Transverse colon (tissue), 4 donors: ENCODE data around the gene PPP2R2C. TPM values are rescaled to one million over a fixed set of nuclear protein-coding genes. Genes with fewer than 3 reads are reported as not detected.

Source experiments
- DNase-seq: peaks from one replicate; pipeline ENCODE4 v3.0.0-alpha.2; 2019
- H3K27ac ChIP-seq, 4 donors: fragments of 200-600 bp; sonication (generic); 2 replicates each; pipeline ENCODE4 v1.5.1; 2016 to 2018; ENCODE audit warnings: inconsistent platforms in 4 of 4
- H3K27me3 ChIP-seq: fragments of 200-600 bp; sonication (generic); 2 replicates; pipeline ENCODE4 v1.5.1; 2017; ENCODE audit warnings: inconsistent platforms
- H3K36me3 ChIP-seq, 4 donors: fragments of 200-600 bp; sonication (generic); 2 replicates each; pipeline ENCODE4 v1.5.1; 2017 to 2019; ENCODE audit warnings: inconsistent platforms in 4 of 4
- H3K4me1 ChIP-seq, 4 donors: fragments of 200-600 bp; sonication (generic); 2 replicates each; pipeline ENCODE4 v1.5.1; 2017 to 2020; ENCODE audit warnings: inconsistent platforms in 4 of 4
- H3K4me3 ChIP-seq, 4 donors: fragments of 200-600 bp; sonication (generic); 1 replicate in 1 of 4; 2 replicates in 3 of 4; pipeline versions ENCODE4 v1.5.1 to v1.6.1; 2017 to 2019; ENCODE audit warnings: inconsistent platforms in 4 of 4
- H3K9me3 ChIP-seq, 2 donors: fragments of 200-600 bp; sonication (generic); 2 replicates each; pipeline ENCODE4 v1.5.1; 2017 to 2019; ENCODE audit warnings: inconsistent platforms in 2 of 2
- EP300 ChIP-seq: sonication (generic); formaldehyde crosslinking; IDR thresholded peaks from one replicate; pipeline ENCODE4 v1.6.1; 2017; ENCODE audit warnings: antibody characterized with exemption, low read depth
- POLR2A ChIP-seq: fragments of 450-650 bp; IDR thresholded peaks from one replicate; pipeline ENCODE4 v1.6.1; 2016; ENCODE audit warnings: antibody characterized with exemption, mild to moderate bottlenecking, moderate library complexity
- POLR2AphosphoS5 ChIP-seq, 3 donors: sonication (generic); formaldehyde crosslinking; IDR thresholded peaks; one replicate each; pipeline ENCODE4 v1.6.1; 2016; ENCODE audit warnings: antibody characterized with exemption in 3 of 3
- WGBS, 2 donors: methylation state at CpG; one replicate each; pipeline ENCODE4 v1.1.5; 2018; ENCODE audit warnings: low coverage in 1 of 2; 5-methylcytosine and 5-hydroxymethylcytosine counted together
- in situ Hi-C, 4 donors: fragments of 200-750 bp; cut with MboI; loops; one replicate each; pipeline versions ENCODE4 v1.15.0 to v1.15.1; 2017; ENCODE audit warnings: low sequenced_read_pairs in 3 of 4, low pct_ligation_motif_present in 1 of 4, low pct_unique_long_range_greater_than_20kb in 1 of 4
- intact Hi-C: fragments of 100-400 bp; cut with DNase I; formaldehyde crosslinking; loops from one replicate; pipeline ENCODE4 v1.15.1; 2023; ENCODE audit warnings: low total_unique reads
- total RNA-seq, 4 donors: library from RNA; depleted of rRNA; stranded (reverse); fragments of >200 nt; gene quantifications; one replicate each; pipeline ENCODE4 v1.1.0, GENCODE V29; 2016
- TF ChIP-seq, protein P1 (sequence below), 5 experiments: fragments of 200-600 bp in 3 of 5; fragments of 450-650 bp in 2 of 5; sonication (generic) in 3 of 5; IDR thresholded peaks; 1 replicate in 2 of 5; 2 replicates in 3 of 5; pipeline ENCODE4 v1.5.1; 2016 to 2017; ENCODE audit warnings: antibody characterized with exemption in 5 of 5, inconsistent platforms in 3 of 5, mild to moderate bottlenecking in 2 of 5, moderate library complexity in 1 of 5

PPP2R2C gene
- total RNA-seq, 4 donors from 2014 or later = 0.27 to 8.8 (median 1.7) TPM

DNA sequence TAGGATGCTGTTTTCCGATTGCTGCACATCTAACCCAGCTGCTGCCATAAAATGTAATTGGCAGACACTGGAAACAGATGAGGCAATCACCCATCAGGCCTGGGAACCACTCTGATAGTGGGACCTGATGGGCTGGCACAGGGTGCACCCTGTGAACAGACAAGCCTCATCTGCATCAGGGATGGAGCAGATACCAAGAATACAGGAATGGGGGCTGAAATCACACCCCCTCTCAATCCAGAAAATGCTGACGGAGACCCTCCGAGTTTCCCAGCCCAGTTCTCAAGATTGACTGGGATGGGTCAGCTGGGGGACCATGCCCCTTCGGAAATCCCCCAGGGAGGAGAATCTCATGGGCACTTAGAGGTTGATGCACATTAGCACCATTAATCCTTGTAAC, 28.8 kb upstream of the PPP2R2C start:
- no peak for DNase-seq
- Histone ChIP-seq H3K27me3 (no peaks in the 10 kb centered on the region), H3K27ac (no peak overlapping the region), H3K4me3 (no peak overlapping the region), H3K36me3 (no peaks in the 10 kb centered on the region), H3K4me1 (no peaks in the 10 kb centered on the region), H3K9me3 (peaks cover 4 to 18% of the 10 kb centered on the region in 2 donors)
- intact Hi-C loops = no loop called here
- TF ChIP-seq EP300 (no peak), POLR2AphosphoS5 (IDR thresholded peaks at IDR 0.05) (no peak), POLR2A (no peak)
- TF ChIP-seq, protein P1, sequence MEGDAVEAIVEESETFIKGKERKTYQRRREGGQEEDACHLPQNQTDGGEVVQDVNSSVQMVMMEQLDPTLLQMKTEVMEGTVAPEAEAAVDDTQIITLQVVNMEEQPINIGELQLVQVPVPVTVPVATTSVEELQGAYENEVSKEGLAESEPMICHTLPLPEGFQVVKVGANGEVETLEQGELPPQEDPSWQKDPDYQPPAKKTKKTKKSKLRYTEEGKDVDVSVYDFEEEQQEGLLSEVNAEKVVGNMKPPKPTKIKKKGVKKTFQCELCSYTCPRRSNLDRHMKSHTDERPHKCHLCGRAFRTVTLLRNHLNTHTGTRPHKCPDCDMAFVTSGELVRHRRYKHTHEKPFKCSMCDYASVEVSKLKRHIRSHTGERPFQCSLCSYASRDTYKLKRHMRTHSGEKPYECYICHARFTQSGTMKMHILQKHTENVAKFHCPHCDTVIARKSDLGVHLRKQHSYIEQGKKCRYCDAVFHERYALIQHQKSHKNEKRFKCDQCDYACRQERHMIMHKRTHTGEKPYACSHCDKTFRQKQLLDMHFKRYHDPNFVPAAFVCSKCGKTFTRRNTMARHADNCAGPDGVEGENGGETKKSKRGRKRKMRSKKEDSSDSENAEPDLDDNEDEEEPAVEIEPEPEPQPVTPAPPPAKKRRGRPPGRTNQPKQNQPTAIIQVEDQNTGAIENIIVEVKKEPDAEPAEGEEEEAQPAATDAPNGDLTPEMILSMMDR (IDR thresholded peaks at IDR 0.05) = no peak
- 60 to 81% methylated on average over 1 to 4 of the region's 4 CpGs for WGBS, 2 donors
- in situ Hi-C loops = no loop called here

DNA sequence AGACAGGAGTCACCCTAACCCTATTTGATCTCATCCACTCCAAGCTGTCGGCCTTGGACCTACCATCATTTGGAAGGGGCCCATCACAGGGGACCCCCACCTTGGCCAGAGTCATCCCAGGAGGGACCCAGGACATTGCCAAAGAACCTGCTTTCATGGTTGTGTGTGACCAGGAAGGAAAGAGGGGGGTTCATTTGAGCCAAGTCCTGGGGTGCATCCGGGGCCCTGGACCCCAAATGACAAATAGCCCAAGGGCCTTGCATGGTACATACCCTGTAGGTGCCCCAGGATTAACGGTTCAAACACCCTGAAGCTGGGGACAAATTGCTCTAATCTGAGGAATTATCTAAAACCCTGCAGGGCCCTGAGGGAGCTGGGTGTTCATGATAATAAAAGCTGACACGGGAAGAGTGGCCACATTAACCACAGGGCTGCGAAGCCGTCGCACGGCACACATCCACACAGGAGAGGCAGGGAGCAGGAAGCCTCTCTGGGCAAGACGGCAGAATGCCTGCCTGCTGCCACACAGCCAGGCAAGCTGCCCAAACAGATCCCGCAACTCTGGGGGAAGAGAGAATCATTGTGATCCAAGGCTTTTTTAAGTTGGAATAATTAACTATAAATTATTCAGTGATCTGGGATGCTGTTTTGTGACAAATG, 28.2 kb upstream of the PPP2R2C start:
- H3K9me3 ChIP-seq = peaks cover 4 to 15% of the 10 kb centered on the region in 2 donors
- WGBS, 2 donors = 68% methylated on average over 10 of the region's 10 CpGs; no CpG with 5 or more reads in 1 of the 2 donors
- TF ChIP-seq EP300 (no peak), POLR2AphosphoS5 (IDR thresholded peaks at IDR 0.05) (no peak), POLR2A (no peak)
- TF ChIP-seq, protein P1 (IDR thresholded peaks at IDR 0.05) = no peak
- H3K36me3 ChIP-seq = no peaks in the 10 kb centered on the region
- DNase-seq = no peak
- intact Hi-C loops (no loop called here), in situ Hi-C loops (no loop called here)
- H3K4me3 ChIP-seq = no peak overlapping the region
- no peaks in the 10 kb centered on the region for H3K4me1 ChIP-seq
- H3K27me3 ChIP-seq = no peaks in the 10 kb centered on the region
- no peak overlapping the region for H3K27ac ChIP-seq

DNA sequence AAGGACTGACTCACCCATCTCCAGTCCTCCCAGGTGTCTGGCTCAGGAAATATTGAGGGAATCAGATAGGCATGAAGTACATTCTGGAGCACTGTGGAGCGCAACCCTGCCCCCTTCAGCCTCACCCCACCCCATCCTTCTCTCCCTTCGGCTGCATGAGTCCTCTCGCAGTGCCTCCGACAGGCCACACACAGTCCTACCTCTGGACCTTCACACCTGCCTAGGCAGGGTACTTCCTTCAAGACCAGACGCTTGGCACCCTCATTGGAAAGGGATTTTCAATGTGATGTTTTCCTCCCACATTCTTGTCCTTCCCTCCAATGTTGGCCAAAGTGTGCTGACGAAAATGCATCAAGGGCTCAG, 26.8 kb upstream of the PPP2R2C start:
- Histone ChIP-seq H3K27me3 (no peaks in the 10 kb centered on the region), H3K4me3 (no peak overlapping the region), H3K9me3 (peaks cover 2 to 4% of the 10 kb centered on the region in 2 donors), H3K4me1 (no peaks in the 10 kb centered on the region), H3K27ac (no peak overlapping the region), H3K36me3 (no peaks in the 10 kb centered on the region)
- intact Hi-C loops (no loop called here), in situ Hi-C loops (no loop called here)
- TF ChIP-seq, protein P1 (IDR thresholded peaks at IDR 0.05) = no peak
- TF ChIP-seq POLR2A (no peak), EP300 (no peak), POLR2AphosphoS5 (IDR thresholded peaks at IDR 0.05) (no peak)
- no peak for DNase-seq
- WGBS, 2 donors = 82% methylated on average over 6 of the region's 6 CpGs; no CpG with 5 or more reads in 1 of the 2 donors

DNA sequence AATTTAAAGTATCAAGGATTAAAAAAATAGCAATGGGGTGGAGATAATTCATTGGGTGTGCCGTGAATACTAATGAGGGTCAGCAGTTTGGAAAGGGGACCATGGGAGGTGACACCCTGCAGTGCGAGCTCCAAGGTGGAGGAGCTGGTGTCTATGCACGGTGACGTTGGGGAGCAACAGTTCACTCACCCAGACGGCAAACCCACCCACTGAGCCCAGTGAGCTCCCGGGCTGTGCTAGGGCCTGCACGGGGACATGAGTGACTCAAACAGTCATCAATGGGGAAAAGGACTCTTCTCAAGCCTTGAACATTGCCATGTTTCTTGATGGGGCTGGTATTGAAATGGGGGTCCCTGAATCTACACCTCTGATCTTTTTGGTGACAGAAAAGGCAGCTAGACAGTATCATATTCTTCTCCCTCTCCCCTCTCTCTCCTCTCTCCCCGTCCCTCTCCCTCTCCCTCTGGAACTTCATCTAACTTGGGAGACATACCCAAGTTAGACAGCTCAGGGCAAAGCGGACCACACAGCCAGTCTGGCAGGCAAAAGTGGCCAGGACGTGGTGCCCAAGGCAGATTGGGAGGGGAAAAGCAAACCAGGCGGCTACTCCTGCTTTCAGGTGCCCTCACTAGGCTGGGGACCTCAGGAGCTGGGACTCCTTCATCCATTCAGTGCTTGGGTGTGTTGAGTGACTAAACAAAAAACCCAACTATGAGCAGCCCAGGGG, 26.3 kb upstream of the PPP2R2C start:
- peaks cover 0 to 3% (median 0%) of the 10 kb centered on the region in 4 donors for H3K4me1 ChIP-seq
- H3K27me3 ChIP-seq = no peaks in the 10 kb centered on the region
- H3K36me3 ChIP-seq = no peaks in the 10 kb centered on the region
- 63 to 72% methylated on average over 2 to 11 of the region's 11 CpGs for WGBS, 2 donors
- H3K4me3 ChIP-seq = no peak overlapping the region
- H3K27ac ChIP-seq = no peak overlapping the region
- intact Hi-C loops = no loop called here
- TF ChIP-seq, protein P1 (IDR thresholded peaks at IDR 0.05) = no peak
- TF ChIP-seq EP300 = no peak
- no peak for TF ChIP-seq POLR2AphosphoS5 (IDR thresholded peaks at IDR 0.05)
- TF ChIP-seq POLR2A = no peak
- H3K9me3 ChIP-seq = no peaks in the 10 kb centered on the region
- in situ Hi-C loops = no loop called here
- DNase-seq = no peak
